CD14-positive monocyte (primary cell): ENCODE measurements around the gene RBFOX1. TPM values are rescaled to one million over a fixed set of nuclear protein-coding genes. Genes with fewer than 3 reads are reported as not detected.

Experiments used
- DNase-seq, 3 donors: peaks; one replicate each; pipeline ENCODE4 v3.0.0-alpha.2; 2011 to 2022
- H2AFZ ChIP-seq: 2 replicates; pipeline ENCODE4 v1.6.0; 2012; ENCODE audit warnings: mild to moderate bottlenecking, low read depth, low read length, inconsistent platforms; ENCODE audit not compliant: insufficient read depth, poor library complexity, severe bottlenecking
- H3K27ac ChIP-seq, 2 donors: 1 replicate in 1 of 2; 2 replicates in 1 of 2; pipeline ENCODE4 v1.5.1; 2012 to 2013; ENCODE audit warnings: low read length in 2 of 2, control low read depth in 1 of 2, inconsistent platforms in 1 of 2, low read depth in 1 of 2, mild to moderate bottlenecking in 1 of 2
- H3K27me3 ChIP-seq, 2 donors: one replicate each; pipeline versions ENCODE4 v1.6.0 to v1.6.1; 2011 to 2013; ENCODE audit warnings: low read length in 2 of 2; ENCODE audit not compliant: control insufficient read depth in 2 of 2, insufficient read depth in 2 of 2
- H3K36me3 ChIP-seq, 2 donors: replicated peaks in 1 of 2; 1 replicate in 1 of 2; 2 replicates in 1 of 2; pipeline versions ENCODE4 v1.5.1 to v1.6.1; 2012 to 2013; ENCODE audit warnings: low read length in 2 of 2, control low read depth in 1 of 2, inconsistent platforms in 1 of 2, mild to moderate bottlenecking in 1 of 2; ENCODE audit not compliant: insufficient read depth in 2 of 2, control insufficient read depth in 1 of 2
- H3K4me1 ChIP-seq, 2 donors: 1 replicate in 1 of 2; 2 replicates in 1 of 2; pipeline versions ENCODE4 v1.5.1 to v1.6.1; 2012 to 2013; ENCODE audit warnings: low read length in 2 of 2, control low read depth in 1 of 2, inconsistent platforms in 1 of 2, mild to moderate bottlenecking in 1 of 2, moderate library complexity in 1 of 2; ENCODE audit not compliant: insufficient read depth in 2 of 2, control insufficient read depth in 1 of 2
- H3K4me2 ChIP-seq: replicated peaks from 2 replicates; pipeline ENCODE3; 2012; ENCODE audit warnings: low read length, moderate library complexity, mild to moderate bottlenecking; ENCODE audit not compliant: poor library complexity, severe bottlenecking; ENCODE audit errors: extremely low read depth
- H3K4me3 ChIP-seq, 3 experiments: fragments of 200-600 bp in 1 of 3; sonication (generic) in 1 of 3; replicated peaks in 1 of 3; 1 replicate in 2 of 3; 2 replicates in 1 of 3; pipeline ENCODE4 v1.5.1; 2011 to 2013; ENCODE audit warnings: low read length in 3 of 3, mild to moderate bottlenecking in 3 of 3, control low read depth in 2 of 3, low read depth in 2 of 3, inconsistent platforms in 1 of 3, moderate library complexity in 1 of 3
- H3K79me2 ChIP-seq: 2 replicates; pipeline ENCODE4 v1.6.0; 2012; ENCODE audit warnings: mild to moderate bottlenecking, control low read depth, inconsistent platforms, low read length, moderate library complexity; ENCODE audit not compliant: insufficient read depth
- H3K9ac ChIP-seq: 2 replicates; pipeline ENCODE4 v1.6.0; 2017; ENCODE audit warnings: low read length, mild to moderate bottlenecking; ENCODE audit not compliant: insufficient read depth, poor library complexity, severe bottlenecking
- H3K9me3 ChIP-seq, 2 donors: replicated peaks in 1 of 2; 1 replicate in 1 of 2; 2 replicates in 1 of 2; pipeline versions ENCODE4 v1.5.1 to v1.6.1; 2012 to 2013; ENCODE audit warnings: low read length in 2 of 2, control low read depth in 1 of 2; ENCODE audit not compliant: control insufficient read depth in 1 of 2, insufficient read depth in 1 of 2
- H4K20me1 ChIP-seq: 2 replicates; pipeline ENCODE4 v1.6.0; 2012; ENCODE audit warnings: mild to moderate bottlenecking, low read length, control low read depth, moderate library complexity; ENCODE audit not compliant: insufficient read depth
- H3K27ac Mint-ChIP-seq, 7 donors: one replicate each; pipeline ENCODE4 v1.8.0; 2020; ENCODE audit warnings: mild to moderate bottlenecking in 7 of 7, mixed read lengths in 7 of 7, moderate library complexity in 6 of 7, inconsistent platforms in 2 of 7
- H3K27me3 Mint-ChIP-seq, 3 donors: one replicate each; pipeline ENCODE4 v1.8.0; 2021 to 2022; ENCODE audit warnings: low read depth in 3 of 3, mild to moderate bottlenecking in 3 of 3, mixed read lengths in 3 of 3, moderate library complexity in 3 of 3, inconsistent platforms in 1 of 3
- H3K36me3 Mint-ChIP-seq, 2 donors: one replicate each; pipeline ENCODE4 v1.8.0; 2020; ENCODE audit warnings: mixed read lengths in 2 of 2, inconsistent platforms in 1 of 2, mild to moderate bottlenecking in 1 of 2
- H3K4me1 Mint-ChIP-seq: one replicate; pipeline ENCODE4 v1.8.0; 2020; ENCODE audit warnings: mild to moderate bottlenecking, mixed read lengths
- H3K4me3 Mint-ChIP-seq, 2 donors: one replicate each; pipeline ENCODE4 v1.8.0; 2020; ENCODE audit warnings: mild to moderate bottlenecking in 2 of 2, mixed read lengths in 2 of 2, moderate library complexity in 1 of 2
- H3K9me3 Mint-ChIP-seq, 7 donors: one replicate each; pipeline ENCODE4 v1.8.0; 2020 to 2022; ENCODE audit warnings: mixed read lengths in 7 of 7, mild to moderate bottlenecking in 6 of 7, moderate library complexity in 6 of 7, inconsistent platforms in 2 of 7
- WGBS: methylation state at CpG from one replicate; pipeline ENCODE4 v1.1.5; 2013; ENCODE audit warnings: missing lambda C conversion rate; ENCODE audit not compliant: insufficient coverage; 5-methylcytosine and 5-hydroxymethylcytosine counted together
- intact Hi-C, 2 donors: fragments of 100-400 bp; cut with micrococcal nuclease; formaldehyde crosslinking; loops; one replicate each; pipeline versions ENCODE4 v1.15.0 to v1.15.1; 2023
- polyA plus RNA-seq, 3 donors: library from polyadenylated mRNA; depleted of rRNA in 1 of 3; unstranded in 2 of 3; stranded (reverse) in 1 of 3; fragments of 300-500 nt in 2 of 3; fragments of >200 nt in 1 of 3; fragmentation: Illumina TruSeq in 2 of 3; gene quantifications; 1 replicate in 2 of 3; 2 replicates in 1 of 3; pipeline ENCODE4 v1.2.3, GENCODE V29; 2012 to 2021
- TF ChIP-seq, protein P1 (sequence below): fragments of 200-600 bp; IDR thresholded peaks from one replicate; pipeline ENCODE4 v1.8.0; 2022; ENCODE audit warnings: antibody characterized with exemption, mild to moderate bottlenecking

RBFOX1 gene
- polyA plus RNA-seq, 3 donors, result not detected

GRCh38 chr16:7605812-7606211 is 273.2 kb downstream of the RBFOX1 start:
- Histone ChIP-seq H3K9me3 (no peaks in the 10 kb centered on the region), H3K4me1 (no peaks in the 10 kb centered on the region), H3K27ac (no peak overlapping the region), H3K36me3 (no peaks in the 10 kb centered on the region), H3K4me3 (no peak overlapping the region), H2AFZ (no peak overlapping the region), H3K27me3 (no peaks in the 10 kb centered on the region), H4K20me1 (no peaks in the 10 kb centered on the region), H3K9ac (no peak overlapping the region), H3K4me2 (no peak overlapping the region), H3K79me2 (no peaks in the 10 kb centered on the region)
- H3K27me3 Mint-ChIP-seq, result peaks cover 0 to 3% (median 0%) of the 10 kb centered on the region in 3 donors
- H3K27ac Mint-ChIP-seq, result no peak overlapping the region
- DNase-seq, result no peak
- H3K4me3 Mint-ChIP-seq, result no peak overlapping the region
- 83% methylated on average over 4 of the region's 6 CpGs for WGBS
- no peaks in the 10 kb centered on the region for H3K4me1 Mint-ChIP-seq
- intact Hi-C loops, result no loop called here
- TF ChIP-seq, protein P1, sequence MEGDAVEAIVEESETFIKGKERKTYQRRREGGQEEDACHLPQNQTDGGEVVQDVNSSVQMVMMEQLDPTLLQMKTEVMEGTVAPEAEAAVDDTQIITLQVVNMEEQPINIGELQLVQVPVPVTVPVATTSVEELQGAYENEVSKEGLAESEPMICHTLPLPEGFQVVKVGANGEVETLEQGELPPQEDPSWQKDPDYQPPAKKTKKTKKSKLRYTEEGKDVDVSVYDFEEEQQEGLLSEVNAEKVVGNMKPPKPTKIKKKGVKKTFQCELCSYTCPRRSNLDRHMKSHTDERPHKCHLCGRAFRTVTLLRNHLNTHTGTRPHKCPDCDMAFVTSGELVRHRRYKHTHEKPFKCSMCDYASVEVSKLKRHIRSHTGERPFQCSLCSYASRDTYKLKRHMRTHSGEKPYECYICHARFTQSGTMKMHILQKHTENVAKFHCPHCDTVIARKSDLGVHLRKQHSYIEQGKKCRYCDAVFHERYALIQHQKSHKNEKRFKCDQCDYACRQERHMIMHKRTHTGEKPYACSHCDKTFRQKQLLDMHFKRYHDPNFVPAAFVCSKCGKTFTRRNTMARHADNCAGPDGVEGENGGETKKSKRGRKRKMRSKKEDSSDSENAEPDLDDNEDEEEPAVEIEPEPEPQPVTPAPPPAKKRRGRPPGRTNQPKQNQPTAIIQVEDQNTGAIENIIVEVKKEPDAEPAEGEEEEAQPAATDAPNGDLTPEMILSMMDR, result no peak
- no peaks in the 10 kb centered on the region for H3K36me3 Mint-ChIP-seq
- peaks cover 0 to 6% (median 0%) of the 10 kb centered on the region in 7 donors for H3K9me3 Mint-ChIP-seq

GRCh38 chr16:7612671-7613070 is 280.0 kb downstream of the RBFOX1 start:
- H3K4me1 ChIP-seq, result no peaks in the 10 kb centered on the region
- no peaks in the 10 kb centered on the region for H3K36me3 ChIP-seq
- no peak overlapping the region for H3K4me3 Mint-ChIP-seq
- H3K27ac Mint-ChIP-seq, result no peak overlapping the region
- intact Hi-C loops, result loop anchor here in 1 of 2 donors (10.0 kb wide), 1 partner anchor 58 kb away; no protein-coding TSS in a partner anchor
- no peak overlapping the region for H3K4me2 ChIP-seq
- WGBS, result 79% methylated on average over 3 of the region's 8 CpGs
- H3K9me3 ChIP-seq, result no peaks in the 10 kb centered on the region
- DNase-seq, result no peak
- H3K9me3 Mint-ChIP-seq, result peaks cover 0 to 6% (median 0%) of the 10 kb centered on the region in 7 donors
- H3K4me3 ChIP-seq, result no peak overlapping the region
- H4K20me1 ChIP-seq, result no peaks in the 10 kb centered on the region
- H3K36me3 Mint-ChIP-seq, result no peaks in the 10 kb centered on the region
- H3K9ac ChIP-seq, result no peak overlapping the region
- H2AFZ ChIP-seq, result no peak overlapping the region
- H3K79me2 ChIP-seq, result no peaks in the 10 kb centered on the region
- peaks cover 0 to 2% (median 2%) of the 10 kb centered on the region in 3 donors for H3K27me3 Mint-ChIP-seq
- TF ChIP-seq, protein P1, result no peak
- H3K27me3 ChIP-seq, result no peaks in the 10 kb centered on the region
- H3K4me1 Mint-ChIP-seq, result no peaks in the 10 kb centered on the region
- H3K27ac ChIP-seq, result no peak overlapping the region
